SHP77 (cell line): Measurements from ENCODE around the gene OLA1.

ENCODE experiments used
- DNase-seq, 2 experiments: peaks; one replicate each; lab custom pipeline; 2025; lab: John Stamatoyannopoulos, UW

Gene OLA1

DNA sequence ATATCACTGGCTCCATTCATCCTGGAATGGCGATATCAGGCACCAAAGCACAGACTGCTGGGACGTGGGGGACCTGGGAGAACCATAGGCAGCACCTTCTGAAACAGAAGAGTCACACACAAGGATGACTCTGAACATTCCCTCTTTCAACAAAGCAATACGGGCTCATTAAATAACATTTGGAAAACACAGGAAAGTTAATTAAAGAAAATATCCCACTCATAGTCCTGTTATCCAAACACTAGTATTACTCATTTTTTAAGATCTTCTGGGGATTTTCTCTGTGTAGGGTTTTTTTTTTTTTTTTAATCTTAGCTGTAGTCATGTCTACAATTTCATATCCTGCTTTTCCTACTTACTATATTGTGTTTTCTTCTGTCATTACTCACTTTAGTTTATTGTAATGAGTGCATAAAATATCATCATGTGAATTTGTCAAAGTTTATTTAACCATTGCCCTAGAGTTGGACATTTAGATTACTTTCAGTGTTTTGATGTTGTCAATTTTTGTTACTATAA lies 213.2 kb downstream of the OLA1 start:
- no peak for DNase-seq

DNA sequence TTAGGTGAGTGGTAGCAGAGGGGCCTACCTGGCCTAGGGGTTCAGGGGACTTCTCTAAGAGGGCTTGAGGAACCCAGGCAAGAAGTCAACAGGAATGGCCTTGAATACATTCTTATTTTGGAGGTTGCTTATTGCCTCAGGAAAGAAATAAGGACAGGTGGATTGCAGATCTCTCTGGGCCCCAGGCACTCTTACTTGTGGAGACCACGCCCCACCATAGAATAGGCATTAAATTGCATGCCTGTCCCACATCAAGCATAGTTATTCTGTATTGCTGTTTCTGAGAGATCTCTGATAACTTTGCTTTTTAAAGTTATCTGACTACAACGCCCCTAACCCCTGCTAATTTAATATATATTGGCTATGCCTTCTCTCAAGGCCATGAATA lies 215.2 kb downstream of the OLA1 start:
- DNase-seq, result no peak

DNA sequence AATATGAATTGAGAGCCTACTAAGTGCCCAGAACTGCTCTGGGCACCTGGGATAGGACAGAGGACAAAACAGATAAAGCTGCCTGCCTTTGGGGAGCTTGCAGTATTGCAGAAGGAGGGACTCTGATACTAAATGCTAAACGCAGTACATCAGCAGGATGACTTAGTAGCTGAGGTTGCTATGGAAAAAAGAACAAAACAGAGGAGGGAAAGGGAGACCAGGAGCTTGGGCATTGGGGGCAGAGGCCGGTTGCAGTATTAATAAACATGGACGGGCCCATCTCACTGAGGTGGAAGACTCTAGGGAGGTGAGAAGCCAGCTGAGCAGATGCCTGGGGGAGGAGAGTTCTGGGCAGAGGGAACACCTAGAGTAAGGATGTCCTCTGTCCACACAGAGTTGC lies 217.1 kb downstream of the OLA1 start:
- no peak for DNase-seq

DNA sequence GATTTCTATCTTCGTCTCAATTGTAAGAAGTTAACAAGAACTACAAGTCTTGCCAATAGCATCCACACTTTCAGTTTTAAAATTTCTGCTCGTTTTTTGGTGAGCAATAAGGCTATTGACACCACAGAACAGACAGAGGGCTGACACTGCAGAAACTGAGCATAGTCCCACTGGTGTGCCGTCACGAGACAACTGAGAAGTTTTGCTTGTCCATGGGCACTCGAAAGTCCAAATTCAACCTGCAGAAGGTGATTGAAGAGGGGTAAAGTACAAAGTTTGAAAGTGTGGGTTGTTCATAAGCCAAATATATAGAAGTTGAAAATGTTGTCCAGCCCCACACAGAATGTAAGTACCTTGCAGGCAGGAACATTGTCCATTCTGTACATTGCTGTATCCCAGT lies 219.4 kb downstream of the OLA1 start:
- no peak for DNase-seq

DNA sequence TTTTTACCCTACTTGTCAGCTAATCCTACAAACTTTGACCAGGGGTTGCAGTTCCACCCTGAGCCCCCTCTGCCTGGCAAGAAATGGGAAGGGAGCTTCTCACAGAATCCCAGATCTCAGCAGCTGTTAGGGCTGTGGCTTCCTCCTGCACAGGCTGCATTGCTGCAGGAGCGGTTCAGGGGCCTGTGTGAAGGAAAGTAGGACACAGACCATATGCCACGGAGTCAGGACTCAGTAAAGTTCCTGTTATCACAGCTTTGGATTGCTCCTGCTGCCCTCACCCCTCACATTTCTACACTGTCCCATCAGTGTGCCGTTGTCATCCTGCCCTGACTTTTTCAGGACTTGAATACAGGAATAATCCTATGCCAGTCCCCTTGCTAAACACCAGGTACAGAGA lies 220.4 kb downstream of the OLA1 start:
- no peak for DNase-seq

DNA sequence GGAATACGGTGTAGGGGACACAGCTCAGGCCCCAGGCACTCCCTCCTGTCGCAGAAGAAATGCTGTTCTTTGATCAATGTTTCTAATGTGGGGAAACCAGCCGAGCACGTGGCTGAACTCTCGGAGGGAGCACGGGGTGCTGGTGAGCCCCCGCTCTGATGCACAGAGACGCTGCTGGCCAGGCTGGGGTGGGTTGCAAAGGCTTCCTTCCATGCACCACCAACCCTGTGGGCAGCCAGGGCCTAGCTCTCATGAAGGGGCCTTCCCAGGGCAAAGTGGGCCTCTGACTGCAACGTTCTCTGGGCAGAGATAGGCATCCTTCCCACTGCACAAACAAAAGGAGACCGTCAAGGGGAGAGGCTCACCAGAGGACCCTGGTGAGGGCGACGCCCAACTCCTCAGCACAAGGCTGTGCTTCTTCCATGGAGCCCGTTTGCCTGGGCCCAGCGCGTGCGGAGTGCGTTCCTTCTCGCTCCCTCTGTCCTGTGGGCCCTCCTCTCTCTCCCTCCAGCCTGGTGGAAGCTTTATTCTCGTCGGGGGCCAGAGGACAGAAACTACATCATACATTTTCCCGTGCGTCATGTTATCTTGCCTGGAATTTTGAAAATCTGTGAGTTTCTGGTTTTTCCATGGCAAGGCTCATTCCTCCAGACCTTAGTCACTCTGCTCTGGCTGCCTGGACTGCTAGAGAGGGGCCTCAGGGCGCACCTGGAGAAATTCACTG lies 222.0 kb downstream of the OLA1 start:
- DNase-seq, result no peak

DNA sequence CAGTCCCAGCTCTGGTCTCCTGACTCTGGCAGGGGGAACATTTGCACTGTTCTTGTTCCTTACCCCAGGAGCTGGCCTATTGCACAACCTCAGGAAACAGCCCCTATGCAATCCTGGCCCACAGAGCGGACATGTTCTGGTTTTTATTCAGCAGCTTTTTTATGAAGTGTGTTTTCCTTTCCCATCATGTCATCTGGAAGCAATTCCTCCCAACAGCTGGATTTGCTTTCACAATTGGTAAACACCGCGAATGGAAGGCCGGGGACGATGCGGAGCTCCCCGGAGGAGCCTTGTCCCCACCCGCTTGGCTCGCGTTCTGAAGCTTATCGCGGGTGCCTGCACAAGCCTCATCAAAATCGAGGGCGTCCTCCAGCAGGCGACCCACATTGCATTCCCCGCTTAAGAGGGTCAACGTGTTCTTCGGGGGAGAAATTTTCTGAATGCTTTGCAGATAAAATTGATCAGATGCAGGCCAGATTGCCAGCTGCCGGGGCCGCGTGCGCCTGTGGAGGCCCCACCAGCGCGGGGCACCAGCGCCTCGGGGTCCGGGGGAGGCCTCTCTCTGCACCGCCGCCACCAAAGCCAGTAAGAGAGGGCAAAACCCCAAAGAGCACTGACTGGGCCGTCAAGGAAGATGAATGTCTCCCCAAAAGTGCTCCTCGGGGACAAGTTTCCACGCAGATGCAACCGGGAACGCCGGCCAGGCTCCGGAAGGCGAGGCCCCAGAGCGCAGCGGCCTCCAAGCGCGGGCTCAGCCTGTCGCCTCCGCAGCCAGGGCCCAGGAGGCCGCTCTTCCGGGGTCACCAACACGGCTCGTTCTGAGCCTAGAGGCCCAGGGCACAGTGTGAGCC lies 222.8 kb downstream of the OLA1 start:
- DNase-seq, result no peak

DNA sequence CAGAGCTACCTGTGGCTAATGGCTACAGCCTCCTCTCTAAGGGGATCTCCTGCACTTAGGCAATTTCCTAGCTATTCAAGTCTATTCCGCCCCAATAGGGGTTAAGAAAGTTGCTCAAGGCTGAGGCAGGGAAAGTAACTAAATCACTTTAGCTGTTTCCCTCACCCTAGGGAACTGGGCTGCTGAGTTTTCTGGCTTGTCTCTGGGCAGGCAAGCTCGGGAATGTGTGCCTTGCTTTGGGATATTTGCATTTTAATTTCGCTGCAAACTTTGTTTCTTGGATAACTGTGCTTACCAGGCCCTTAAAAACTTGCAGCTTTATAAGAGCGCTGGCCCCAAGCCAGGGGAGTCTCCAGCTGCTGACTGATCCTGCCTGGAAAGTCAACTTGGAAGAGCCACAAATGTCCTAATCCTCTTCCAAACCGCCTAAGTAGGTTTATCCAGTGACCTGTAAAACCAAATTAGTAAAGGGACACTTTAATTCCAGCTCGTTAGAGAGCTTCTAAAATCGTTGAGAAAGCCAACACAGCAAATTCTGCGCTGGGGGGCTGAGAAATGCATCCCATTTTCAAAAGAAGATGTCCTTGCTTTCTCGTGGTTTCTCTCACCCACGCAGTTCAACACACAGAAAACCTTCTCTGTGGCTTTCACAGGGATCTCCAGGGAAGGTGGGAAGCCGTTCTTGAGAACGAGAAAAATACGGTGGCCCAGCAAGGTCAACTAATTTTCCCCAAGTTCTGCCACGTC lies 223.6 kb downstream of the OLA1 start:
- peak in 1 of 2 experiments; percentile 16 for DNase-seq

DNA sequence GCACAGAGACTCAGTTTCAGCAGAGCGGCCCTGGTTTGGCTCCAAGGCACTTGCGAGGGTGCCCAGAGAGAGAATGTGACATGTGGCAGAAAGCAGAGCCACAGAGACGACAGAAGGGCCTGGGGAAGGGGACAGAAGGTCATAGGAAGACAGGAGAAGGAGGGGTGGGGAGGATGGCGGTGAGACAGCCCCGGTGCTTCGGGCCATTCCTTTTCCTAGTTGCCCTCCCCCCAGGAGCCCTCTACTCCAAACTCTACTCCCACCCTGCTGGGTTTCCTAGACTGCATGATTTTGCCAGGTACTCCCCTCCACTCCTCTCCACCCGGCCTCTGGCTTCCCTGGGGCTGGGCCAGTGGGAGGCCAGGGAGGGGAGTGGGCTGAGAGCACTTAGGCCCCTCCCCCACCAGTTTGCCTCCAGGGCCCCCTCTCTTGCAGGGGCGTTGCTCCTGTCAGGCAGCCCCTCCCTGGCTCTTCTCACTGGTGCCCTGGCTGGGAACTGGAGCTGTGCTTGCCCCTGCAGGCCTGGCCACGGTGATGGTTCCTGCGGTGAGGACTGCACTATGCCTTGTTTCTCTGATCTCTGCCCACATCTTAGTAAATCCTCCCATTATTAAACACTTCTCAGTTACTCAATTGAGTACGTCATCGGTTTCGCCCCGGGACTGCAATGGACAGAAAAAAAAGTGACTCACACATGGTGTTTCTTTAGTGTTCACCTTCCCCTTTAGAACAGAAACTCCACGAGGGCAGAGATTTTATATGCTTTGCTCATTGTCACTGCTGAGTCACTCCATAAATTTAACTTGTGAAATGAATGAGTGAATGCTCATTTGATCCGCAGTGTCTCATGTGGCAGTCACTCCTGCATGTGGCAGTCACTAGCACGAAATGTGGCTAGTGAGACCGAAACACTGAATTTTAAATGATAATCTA lies 224.5 kb downstream of the OLA1 start:
- no peak for DNase-seq
